HFFc6 (cell line): ENCODE data around the gene CEACAM8. TPM values are rescaled to one million over a fixed set of nuclear protein-coding genes. Genes with fewer than 3 reads are reported as not detected.

ENCODE experiments used
- DNase-seq: peaks from one replicate; pipeline ENCODE4 v3.0.0-alpha.2; 2018
- H3K27ac Mint-ChIP-seq: 2 replicates; pipeline ENCODE4 v1.8.0; 2020; ENCODE audit warnings: mild to moderate bottlenecking, mixed read lengths
- H3K27me3 Mint-ChIP-seq: 2 replicates; pipeline ENCODE4 v1.8.0; 2021; ENCODE audit warnings: mild to moderate bottlenecking, moderate library complexity, mixed read lengths; ENCODE audit not compliant: insufficient read depth
- H3K36me3 Mint-ChIP-seq: 2 replicates; pipeline ENCODE4 v1.8.0; 2021; ENCODE audit warnings: low read depth, mixed read lengths
- H3K4me1 Mint-ChIP-seq: 2 replicates; pipeline ENCODE4 v1.8.0; 2020; ENCODE audit warnings: low read depth, mixed read lengths
- H3K4me3 Mint-ChIP-seq: 2 replicates; pipeline ENCODE4 v1.8.0; 2020; ENCODE audit warnings: mild to moderate bottlenecking, moderate library complexity, mixed read lengths
- H3K9me3 Mint-ChIP-seq: 2 replicates; pipeline ENCODE4 v1.8.0; 2020; ENCODE audit warnings: mild to moderate bottlenecking, mixed read lengths
- total RNA-seq, 6 experiments: library from RNA; stranded (reverse); fragmentation: NEBNext Ultra II Directional; extraction: Animal tissue kit (Norgen Biotek cat#: 25700); gene quantifications; 2 replicates in 1 of 6; 3 replicates in 5 of 6; pipeline ENCODE4 v1.2.3, GENCODE V29; 2021
- TF ChIP-seq, protein P1 (sequence below): fragments of 200-600 bp; sonication (generic); IDR thresholded peaks from 2 replicates; pipeline ENCODE4 v1.5.0; 2021; ENCODE audit warnings: antibody characterized with exemption, mild to moderate bottlenecking

Gene CEACAM8
- total RNA-seq, 6 experiments from 2014 or later = not detected

GRCh38 chr19:42606660-42607351 lies 12.1 kb upstream of the CEACAM8 start:
- Mint-ChIP-seq H3K27ac (no peak overlapping the region), H3K9me3 (no peaks in the 10 kb centered on the region), H3K4me1 (no peaks in the 10 kb centered on the region), H3K27me3 (peaks cover 21% of the 10 kb centered on the region), H3K36me3 (no peaks in the 10 kb centered on the region), H3K4me3 (no peak overlapping the region)
- TF ChIP-seq, protein P1, sequence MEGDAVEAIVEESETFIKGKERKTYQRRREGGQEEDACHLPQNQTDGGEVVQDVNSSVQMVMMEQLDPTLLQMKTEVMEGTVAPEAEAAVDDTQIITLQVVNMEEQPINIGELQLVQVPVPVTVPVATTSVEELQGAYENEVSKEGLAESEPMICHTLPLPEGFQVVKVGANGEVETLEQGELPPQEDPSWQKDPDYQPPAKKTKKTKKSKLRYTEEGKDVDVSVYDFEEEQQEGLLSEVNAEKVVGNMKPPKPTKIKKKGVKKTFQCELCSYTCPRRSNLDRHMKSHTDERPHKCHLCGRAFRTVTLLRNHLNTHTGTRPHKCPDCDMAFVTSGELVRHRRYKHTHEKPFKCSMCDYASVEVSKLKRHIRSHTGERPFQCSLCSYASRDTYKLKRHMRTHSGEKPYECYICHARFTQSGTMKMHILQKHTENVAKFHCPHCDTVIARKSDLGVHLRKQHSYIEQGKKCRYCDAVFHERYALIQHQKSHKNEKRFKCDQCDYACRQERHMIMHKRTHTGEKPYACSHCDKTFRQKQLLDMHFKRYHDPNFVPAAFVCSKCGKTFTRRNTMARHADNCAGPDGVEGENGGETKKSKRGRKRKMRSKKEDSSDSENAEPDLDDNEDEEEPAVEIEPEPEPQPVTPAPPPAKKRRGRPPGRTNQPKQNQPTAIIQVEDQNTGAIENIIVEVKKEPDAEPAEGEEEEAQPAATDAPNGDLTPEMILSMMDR = peak; percentile 92
- DNase-seq = peak; percentile 44

DNA sequence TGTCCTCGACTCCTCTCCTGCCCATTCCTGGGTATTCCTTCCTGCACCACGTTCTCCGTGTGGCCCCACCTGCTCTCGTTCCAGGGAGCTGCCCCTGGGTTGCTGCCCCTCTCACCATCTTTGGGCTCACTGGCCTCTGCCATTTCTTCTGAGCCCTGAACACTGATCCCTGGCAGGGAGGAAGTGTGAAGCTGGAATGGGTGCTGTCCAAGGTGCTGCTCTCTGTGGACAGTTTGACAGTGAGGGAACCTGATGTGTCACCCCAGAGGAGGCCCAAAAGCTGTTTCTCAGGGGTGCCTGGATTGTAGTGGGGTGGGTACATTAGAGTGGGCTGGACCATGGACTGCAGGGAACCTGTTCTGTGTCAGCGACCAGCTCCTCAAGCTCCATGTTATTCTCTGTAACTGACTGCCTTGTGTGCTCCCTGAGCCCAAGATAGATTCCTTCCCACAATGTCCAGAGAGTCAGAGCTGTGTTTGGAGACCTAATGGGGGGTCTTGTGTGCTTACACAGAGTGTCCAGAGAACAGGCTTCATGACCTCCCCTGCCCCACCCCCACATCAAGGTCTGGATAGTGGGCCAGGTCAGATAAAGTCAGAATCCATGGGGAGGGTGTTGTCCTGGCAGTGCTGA lies 7.2 kb upstream of the CEACAM8 start:
- Mint-ChIP-seq H3K27ac (no peak overlapping the region), H3K27me3 (peaks cover 19% of the 10 kb centered on the region), H3K4me3 (no peak overlapping the region), H3K9me3 (no peaks in the 10 kb centered on the region), H3K4me1 (no peaks in the 10 kb centered on the region), H3K36me3 (no peaks in the 10 kb centered on the region)
- peak; percentile 28 for DNase-seq
- TF ChIP-seq, protein P1 = no peak

DNA sequence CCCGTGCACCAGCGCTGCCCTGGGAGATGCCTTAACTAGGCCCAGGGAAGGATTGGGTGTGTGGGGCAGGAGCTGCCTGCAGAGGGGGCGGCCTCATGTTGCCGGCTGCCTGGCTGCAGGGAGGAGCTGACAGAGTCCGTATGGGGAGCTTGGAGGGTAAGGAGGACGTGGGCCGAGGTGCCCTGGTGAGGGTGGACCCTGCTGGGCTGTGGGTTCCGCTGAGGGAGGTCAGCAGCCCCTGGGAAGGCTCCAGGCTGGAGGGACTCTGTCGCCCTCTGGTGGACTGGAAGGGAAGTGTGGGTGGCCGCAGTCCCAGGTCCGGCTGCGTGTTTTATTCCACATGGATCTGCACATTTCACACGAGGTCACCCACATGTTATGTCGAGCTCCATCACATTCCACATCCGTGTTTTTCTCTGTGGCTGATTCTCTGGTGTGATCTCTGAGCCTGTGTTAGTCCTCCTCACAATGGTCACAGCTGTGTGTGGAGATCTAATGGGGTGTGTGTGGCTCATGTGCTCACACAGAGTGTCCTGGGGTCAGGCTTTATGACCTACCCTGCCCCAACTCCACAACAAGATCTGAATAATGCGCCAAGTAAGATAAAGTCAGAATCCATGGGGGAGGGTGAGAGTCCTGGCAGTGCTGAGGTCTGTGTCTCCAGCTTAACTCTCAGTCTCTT lies 1.8 kb upstream of the CEACAM8 start:
- TF ChIP-seq, protein P1 = peak; percentile 97
- H3K4me3 Mint-ChIP-seq = no peak overlapping the region
- H3K27me3 Mint-ChIP-seq = peaks cover 28% of the 10 kb centered on the region
- no peaks in the 10 kb centered on the region for H3K9me3 Mint-ChIP-seq
- no peak overlapping the region for H3K27ac Mint-ChIP-seq
- DNase-seq = no peak
- no peaks in the 10 kb centered on the region for H3K4me1 Mint-ChIP-seq
- no peaks in the 10 kb centered on the region for H3K36me3 Mint-ChIP-seq

- TF ChIP-seq, protein P1 = no peak
- no peak overlapping the region for H3K27ac Mint-ChIP-seq
- DNase-seq = no peak
- peaks cover 34% of the 10 kb centered on the region for H3K27me3 Mint-ChIP-seq
- no peaks in the 10 kb centered on the region for H3K9me3 Mint-ChIP-seq
- H3K36me3 Mint-ChIP-seq = no peaks in the 10 kb centered on the region
- no peak overlapping the region for H3K4me3 Mint-ChIP-seq
- H3K4me1 Mint-ChIP-seq = no peaks in the 10 kb centered on the region
Observed at GRCh38 chr19:42595550-42596172, 937 bp upstream of the CEACAM8 start.

DNA sequence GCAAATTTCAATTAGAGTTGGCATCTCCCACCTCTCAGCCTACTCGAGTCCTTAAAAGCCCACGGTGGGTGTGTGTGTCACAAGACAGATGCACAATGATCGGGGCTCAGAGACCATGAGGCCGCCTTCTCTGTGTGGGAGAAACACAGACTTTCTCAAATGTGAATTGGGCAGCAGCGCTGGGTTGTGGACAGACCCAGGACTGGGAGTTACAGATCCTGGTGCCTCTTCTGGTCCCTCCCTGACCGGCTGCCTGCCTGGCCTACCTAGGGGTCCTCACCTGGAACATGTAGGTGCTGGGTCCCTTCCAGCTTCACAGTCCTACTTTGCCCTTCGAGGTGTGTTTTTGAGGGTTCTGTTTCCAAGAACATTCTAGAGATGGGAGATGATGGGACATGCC lies 4.9 kb downstream of the CEACAM8 start:
- Mint-ChIP-seq H3K36me3 (no peaks in the 10 kb centered on the region), H3K27me3 (peaks cover 51% of the 10 kb centered on the region), H3K4me1 (no peaks in the 10 kb centered on the region), H3K27ac (no peak overlapping the region), H3K9me3 (no peaks in the 10 kb centered on the region), H3K4me3 (no peak overlapping the region)
- TF ChIP-seq, protein P1 = no peak
- DNase-seq = no peak
